ENCODE results near the gene SANBR.

SANBR gene

DNA sequence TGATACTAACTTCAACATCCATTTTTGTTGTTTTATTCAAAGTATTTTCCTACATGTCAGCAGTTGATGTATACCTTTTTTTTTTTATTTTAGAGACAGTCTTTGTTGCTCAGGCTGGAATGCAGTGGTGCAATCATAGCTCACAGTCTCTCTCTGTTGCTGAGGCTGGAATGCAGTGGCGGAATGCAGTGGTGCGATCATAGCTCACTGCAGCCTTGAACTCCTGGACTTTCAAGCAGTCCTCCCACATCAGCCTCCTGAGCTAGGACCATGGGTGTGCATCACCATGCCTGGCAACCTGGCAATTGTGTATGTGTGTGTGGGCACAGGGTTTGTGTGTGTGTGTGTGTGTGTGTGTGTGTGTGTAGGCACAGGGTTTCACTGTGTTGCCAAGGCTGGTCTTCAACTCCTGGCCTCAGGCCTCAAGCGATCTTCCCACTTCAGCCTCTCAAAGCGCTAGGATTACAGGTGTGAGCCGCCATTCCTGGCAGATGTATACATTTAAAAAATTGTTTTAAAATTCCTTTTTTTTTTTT, 24.8 kb downstream of the SANBR start:
- no peak for DNase-seq

DNA sequence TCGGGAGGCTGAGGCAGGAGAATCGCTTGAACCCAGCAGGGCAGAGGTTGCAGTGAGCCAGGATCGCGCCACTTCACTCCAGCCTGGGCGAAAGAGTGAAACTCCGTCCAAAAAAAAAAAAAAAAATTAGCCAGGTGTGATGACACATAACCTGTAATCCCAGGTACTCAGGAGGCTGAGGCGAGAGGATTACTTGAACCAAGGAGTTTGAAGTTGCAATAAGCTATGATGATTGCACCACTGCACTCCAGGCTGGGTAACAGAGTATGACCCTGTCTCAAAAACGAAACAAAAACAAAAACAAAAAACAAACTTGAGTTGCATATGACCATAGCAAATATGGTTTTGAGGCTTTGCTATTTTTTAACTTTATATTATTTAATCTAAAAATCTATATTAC, 25.8 kb downstream of the SANBR start:
- DNase-seq: no peak

- DNase-seq: no peak
These were observed 30.8 kb downstream of the SANBR start for GRCh38 chr2:61096438-61096837.

DNA sequence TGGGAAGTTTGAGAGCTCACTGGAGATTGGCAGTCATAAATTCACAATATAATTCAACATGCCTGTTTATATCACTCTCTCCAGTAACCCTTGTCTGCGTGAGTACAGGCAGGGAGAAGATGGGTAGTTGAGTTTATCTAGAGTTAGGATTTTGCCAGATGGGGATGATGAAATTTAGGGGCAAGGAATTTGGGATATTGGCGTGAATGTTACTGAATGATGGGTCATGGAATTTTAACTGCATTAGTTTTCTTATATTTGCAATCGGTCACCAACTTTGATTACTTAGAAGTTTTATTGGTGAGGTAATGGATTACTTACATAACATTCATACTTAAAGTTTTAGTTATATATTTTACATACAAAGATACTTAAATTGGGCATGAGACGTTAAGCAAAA, 35.1 kb downstream of the SANBR start:
- no peak for DNase-seq

DNA sequence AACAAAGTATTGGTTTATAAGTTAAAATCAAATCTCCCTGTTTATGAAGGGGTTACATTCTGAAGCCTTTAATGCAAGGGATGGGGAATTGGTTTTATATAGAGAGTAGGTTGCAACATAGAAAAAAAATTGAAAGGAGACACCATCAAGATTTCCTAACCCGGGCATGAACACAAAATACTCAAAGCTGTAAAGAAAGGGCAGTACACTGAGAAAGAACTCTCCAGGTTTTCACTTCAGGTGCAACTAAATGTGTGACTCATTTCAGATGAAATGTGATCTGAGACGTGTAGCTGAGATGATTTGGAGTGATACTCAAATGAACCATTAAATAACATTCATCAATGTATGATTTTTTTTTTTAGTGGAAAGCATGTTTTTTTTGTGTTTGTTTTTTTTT, 43.6 kb downstream of the SANBR start:
- no peak for DNase-seq

- DNase-seq: no peak
These were observed 46.0 kb downstream of the SANBR start for GRCh38 chr2:61111708-61112107.

DNA sequence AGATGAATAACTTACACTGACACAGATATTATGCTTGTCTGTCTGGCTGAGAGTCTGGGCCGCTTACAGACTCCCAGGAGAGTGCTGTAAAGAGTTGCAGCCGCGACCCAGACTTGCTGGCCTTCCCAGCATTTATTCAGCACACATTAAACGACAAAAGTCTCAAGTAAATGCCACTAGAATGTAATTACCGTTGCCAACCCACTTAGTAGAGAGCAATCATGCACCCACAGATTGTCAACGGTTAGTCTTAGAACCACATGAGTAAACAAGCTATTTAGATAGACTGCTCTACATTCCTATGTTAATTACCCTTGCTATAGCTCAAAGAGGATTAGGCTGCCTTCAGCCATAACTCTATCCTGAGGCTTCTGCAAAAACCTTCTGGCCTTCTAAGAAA, 48.5 kb downstream of the SANBR start:
- DNase-seq: no peak
